ENCODE results near the gene NCKAP5. TPM values are rescaled to one million over a fixed set of nuclear protein-coding genes. Genes with fewer than 3 reads are reported as not detected.

NCKAP5 gene
- total RNA-seq, 1 donor from 2014 or later, result not detected

GRCh38 chr2:133432778-133433177 lies 135.5 kb downstream of the NCKAP5 start:
- H3K27ac Mint-ChIP-seq, result no peak overlapping the region
- H3K4me3 Mint-ChIP-seq, result no peak overlapping the region
- H3K4me1 Mint-ChIP-seq (ENCODE audit: low read depth), result no peaks in the 10 kb centered on the region
- DNase-seq (ENCODE audit: low spot score), result no peak
- H3K36me3 Mint-ChIP-seq (ENCODE audit: low read depth), result no peaks in the 10 kb centered on the region
- no peaks in the 10 kb centered on the region for H3K27me3 Mint-ChIP-seq (ENCODE audit: insufficient read depth)
- no peaks in the 10 kb centered on the region for H3K9me3 Mint-ChIP-seq
- intact Hi-C loops (cut with micrococcal nuclease), result no loop called here

GRCh38 chr2:133431289-133431688 lies 137.0 kb downstream of the NCKAP5 start:
- Mint-ChIP-seq H3K4me3 (no peak overlapping the region), H3K27ac (no peak overlapping the region), H3K4me1 (ENCODE audit: low read depth) (no peaks in the 10 kb centered on the region), H3K9me3 (no peaks in the 10 kb centered on the region), H3K27me3 (ENCODE audit: insufficient read depth) (no peaks in the 10 kb centered on the region), H3K36me3 (ENCODE audit: low read depth) (no peaks in the 10 kb centered on the region)
- no peak for DNase-seq (ENCODE audit: low spot score)
- intact Hi-C loops (cut with micrococcal nuclease), result no loop called here

- no peak for DNase-seq (ENCODE audit: low spot score)
- no peaks in the 10 kb centered on the region for H3K4me1 Mint-ChIP-seq (ENCODE audit: low read depth)
- H3K27ac Mint-ChIP-seq, result no peak overlapping the region
- no peaks in the 10 kb centered on the region for H3K27me3 Mint-ChIP-seq (ENCODE audit: insufficient read depth)
- H3K4me3 Mint-ChIP-seq, result no peak overlapping the region
- no peaks in the 10 kb centered on the region for H3K36me3 Mint-ChIP-seq (ENCODE audit: low read depth)
- no peaks in the 10 kb centered on the region for H3K9me3 Mint-ChIP-seq
- intact Hi-C loops (cut with micrococcal nuclease), result no loop called here
These were observed 141.5 kb downstream of the NCKAP5 start for GRCh38 chr2:133426791-133427190.

GRCh38 chr2:133425612-133426011 lies 142.7 kb downstream of the NCKAP5 start:
- H3K9me3 Mint-ChIP-seq, result no peaks in the 10 kb centered on the region
- intact Hi-C loops (cut with micrococcal nuclease), result no loop called here
- no peaks in the 10 kb centered on the region for H3K27me3 Mint-ChIP-seq (ENCODE audit: insufficient read depth)
- H3K4me3 Mint-ChIP-seq, result no peak overlapping the region
- no peaks in the 10 kb centered on the region for H3K36me3 Mint-ChIP-seq (ENCODE audit: low read depth)
- no peak for DNase-seq (ENCODE audit: low spot score)
- no peak overlapping the region for H3K27ac Mint-ChIP-seq
- H3K4me1 Mint-ChIP-seq (ENCODE audit: low read depth), result no peaks in the 10 kb centered on the region

- intact Hi-C loops (cut with micrococcal nuclease), result no loop called here
- no peak overlapping the region for H3K4me3 Mint-ChIP-seq
- no peak overlapping the region for H3K27ac Mint-ChIP-seq
- no peak for DNase-seq (ENCODE audit: low spot score)
- no peaks in the 10 kb centered on the region for H3K27me3 Mint-ChIP-seq (ENCODE audit: insufficient read depth)
- no peaks in the 10 kb centered on the region for H3K36me3 Mint-ChIP-seq (ENCODE audit: low read depth)
- H3K9me3 Mint-ChIP-seq, result no peaks in the 10 kb centered on the region
- no peaks in the 10 kb centered on the region for H3K4me1 Mint-ChIP-seq (ENCODE audit: low read depth)
These were observed 143.4 kb downstream of the NCKAP5 start for GRCh38 chr2:133424876-133425275.

GRCh38 chr2:133422931-133423351 lies 145.3 kb downstream of the NCKAP5 start:
- Mint-ChIP-seq H3K4me1 (ENCODE audit: low read depth) (no peaks in the 10 kb centered on the region), H3K27ac (no peak overlapping the region), H3K9me3 (no peaks in the 10 kb centered on the region), H3K27me3 (ENCODE audit: insufficient read depth) (no peaks in the 10 kb centered on the region), H3K36me3 (ENCODE audit: low read depth) (no peaks in the 10 kb centered on the region), H3K4me3 (no peak overlapping the region)
- no peak for DNase-seq (ENCODE audit: low spot score)
- intact Hi-C loops (cut with micrococcal nuclease), result no loop called here

- H3K27me3 Mint-ChIP-seq (ENCODE audit: insufficient read depth), result no peaks in the 10 kb centered on the region
- H3K4me1 Mint-ChIP-seq (ENCODE audit: low read depth), result no peaks in the 10 kb centered on the region
- no peak for DNase-seq (ENCODE audit: low spot score)
- H3K4me3 Mint-ChIP-seq, result no peak overlapping the region
- H3K27ac Mint-ChIP-seq, result no peak overlapping the region
- H3K9me3 Mint-ChIP-seq, result no peaks in the 10 kb centered on the region
- no peaks in the 10 kb centered on the region for H3K36me3 Mint-ChIP-seq (ENCODE audit: low read depth)
- intact Hi-C loops (cut with micrococcal nuclease), result no loop called here
These were observed 146.5 kb downstream of the NCKAP5 start for GRCh38 chr2:133421516-133422324.

GRCh38 chr2:133420788-133421187 lies 147.5 kb downstream of the NCKAP5 start:
- no peak overlapping the region for H3K27ac Mint-ChIP-seq
- H3K9me3 Mint-ChIP-seq, result no peaks in the 10 kb centered on the region
- H3K36me3 Mint-ChIP-seq (ENCODE audit: low read depth), result no peaks in the 10 kb centered on the region
- intact Hi-C loops (cut with micrococcal nuclease), result no loop called here
- no peak for DNase-seq (ENCODE audit: low spot score)
- no peaks in the 10 kb centered on the region for H3K27me3 Mint-ChIP-seq (ENCODE audit: insufficient read depth)
- H3K4me3 Mint-ChIP-seq, result no peak overlapping the region
- no peaks in the 10 kb centered on the region for H3K4me1 Mint-ChIP-seq (ENCODE audit: low read depth)

GRCh38 chr2:133418671-133419070 lies 149.6 kb downstream of the NCKAP5 start:
- intact Hi-C loops (cut with micrococcal nuclease), result no loop called here
- H3K27ac Mint-ChIP-seq, result no peak overlapping the region

GRCh38 chr2:133418021-133418420 lies 150.2 kb downstream of the NCKAP5 start:
- Mint-ChIP-seq H3K4me3 (no peak overlapping the region), H3K27me3 (ENCODE audit: insufficient read depth) (no peaks in the 10 kb centered on the region), H3K27ac (no peak overlapping the region), H3K36me3 (ENCODE audit: low read depth) (no peaks in the 10 kb centered on the region), H3K9me3 (no peaks in the 10 kb centered on the region), H3K4me1 (ENCODE audit: low read depth) (no peaks in the 10 kb centered on the region)
- intact Hi-C loops (cut with micrococcal nuclease), result no loop called here
- no peak for DNase-seq (ENCODE audit: low spot score)

More at GRCh38 chr2:133418671-133419070, 149.6 kb downstream of the NCKAP5 start:
- no peak for DNase-seq (ENCODE audit: low spot score)
- Mint-ChIP-seq H3K9me3 (no peaks in the 10 kb centered on the region), H3K4me3 (no peak overlapping the region), H3K4me1 (ENCODE audit: low read depth) (no peaks in the 10 kb centered on the region), H3K36me3 (ENCODE audit: low read depth) (no peaks in the 10 kb centered on the region), H3K27me3 (ENCODE audit: insufficient read depth) (no peaks in the 10 kb centered on the region)

- Mint-ChIP-seq H3K27ac (no peak overlapping the region), H3K27me3 (ENCODE audit: insufficient read depth) (no peaks in the 10 kb centered on the region), H3K36me3 (ENCODE audit: low read depth) (no peaks in the 10 kb centered on the region), H3K9me3 (no peaks in the 10 kb centered on the region), H3K4me1 (ENCODE audit: low read depth) (no peaks in the 10 kb centered on the region), H3K4me3 (no peak overlapping the region)
- no peak for DNase-seq (ENCODE audit: low spot score)
- intact Hi-C loops (cut with micrococcal nuclease), result no loop called here
These were observed 150.8 kb downstream of the NCKAP5 start for GRCh38 chr2:133417415-133417814.

GRCh38 chr2:133416736-133417135 lies 151.5 kb downstream of the NCKAP5 start:
- Mint-ChIP-seq H3K4me1 (ENCODE audit: low read depth) (no peaks in the 10 kb centered on the region), H3K4me3 (no peak overlapping the region)

GRCh38 chr2:133416146-133416545 lies 152.1 kb downstream of the NCKAP5 start:
- no peak overlapping the region for H3K27ac Mint-ChIP-seq
- H3K4me1 Mint-ChIP-seq (ENCODE audit: low read depth), result no peaks in the 10 kb centered on the region
- intact Hi-C loops (cut with micrococcal nuclease), result no loop called here
- no peaks in the 10 kb centered on the region for H3K36me3 Mint-ChIP-seq (ENCODE audit: low read depth)
- no peaks in the 10 kb centered on the region for H3K27me3 Mint-ChIP-seq (ENCODE audit: insufficient read depth)
- no peak overlapping the region for H3K4me3 Mint-ChIP-seq
- no peak for DNase-seq (ENCODE audit: low spot score)
- no peaks in the 10 kb centered on the region for H3K9me3 Mint-ChIP-seq

More at GRCh38 chr2:133416736-133417135, 151.5 kb downstream of the NCKAP5 start:
- Mint-ChIP-seq H3K27me3 (ENCODE audit: insufficient read depth) (no peaks in the 10 kb centered on the region), H3K27ac (no peak overlapping the region), H3K36me3 (ENCODE audit: low read depth) (no peaks in the 10 kb centered on the region), H3K9me3 (no peaks in the 10 kb centered on the region)
- intact Hi-C loops (cut with micrococcal nuclease), result no loop called here
- no peak for DNase-seq (ENCODE audit: low spot score)

Data from activated T-helper 1 cell treated with anti-CD3 and anti-CD28 coated beads, Interleukin-12 subunit alpha, Interleukin-12 subunit beta, Interleukin-2, Interleukin-4 antibody, amounts not matched to agents 30 ng/mL and 10 ng/mL and 1 ng/mL, durations not matched to agents 14 hours and 24 hours and 36 hours (primary cell).